Omental fat pad (tissue), 4 donors: Measurements from ENCODE around the gene NXPE3. TPM values are rescaled to one million over a fixed set of nuclear protein-coding genes. Genes with fewer than 3 reads are reported as not detected.
"Not testable (repeated sequence)": the region's sequence is repeated elsewhere in the genome, so short reads cannot be mapped to it uniquely, and the experiment has no call there.

Experiments used
- ATAC-seq: fragments of 150-250 bp; one replicate; pipeline ENCODE4 v1.9.1; 2016; ENCODE audit warnings: mild to moderate bottlenecking, moderate library complexity; ENCODE audit not compliant: low FRiP score
- DNase-seq: peaks from one replicate; pipeline ENCODE4 v3.0.0-alpha.2; 2019; ENCODE audit warnings: low spot score
- CTCF ChIP-seq, 3 donors: fragments of 450-650 bp; IDR thresholded peaks; one replicate each; pipeline ENCODE4 v1.5.1; 2016 to 2017; ENCODE audit warnings: antibody characterized with exemption in 3 of 3, mild to moderate bottlenecking in 3 of 3, moderate library complexity in 2 of 3
- total RNA-seq, 4 donors: library from RNA; depleted of rRNA; stranded (reverse); fragments of >200 nt; gene quantifications; one replicate each; pipeline ENCODE4 v1.1.0, GENCODE V29; 2016

The NXPE3 gene
- 10 to 100 TPM in 3 of 4 donors, 1 to 10 TPM in 1; 6.5 to 22.9 (median 10.7) TPM for total RNA-seq

- peak; percentile 96 for ATAC-seq
- DNase-seq = peak; percentile 82
- no peak for TF ChIP-seq CTCF (IDR thresholded peaks at IDR 0.05)
Measured at GRCh38 chr3:101779047-101779821, at the start of gene NXPE3. Gene NXPE3, plus strand, starts transcription at chr3:101779211. Its CDS starts 6,386 bp downstream, at chr3:101785597.

- DNase-seq (no peak), ATAC-seq (no peak)
- no peak for TF ChIP-seq CTCF (IDR thresholded peaks at IDR 0.05)
Measured at GRCh38 chr3:101729586-101729985, 49.4 kb upstream of the NXPE3 start.

- ATAC-seq = no peak
- DNase-seq = no peak
- no peak for TF ChIP-seq CTCF (IDR thresholded peaks at IDR 0.05)
Measured at GRCh38 chr3:101730839-101731238, 48.2 kb upstream of the NXPE3 start.

GRCh38 chr3:101732240-101732641 lies 46.8 kb upstream of the NXPE3 start:
- DNase-seq = no peak
- TF ChIP-seq CTCF (IDR thresholded peaks at IDR 0.05) = no peak
- no peak for ATAC-seq

- ATAC-seq (no peak), DNase-seq (no peak)
- no peak for TF ChIP-seq CTCF (IDR thresholded peaks at IDR 0.05)
Measured at GRCh38 chr3:101735833-101736232, 43.2 kb upstream of the NXPE3 start.

- ATAC-seq, DNase-seq: not testable (repeated sequence)
Measured at GRCh38 chr3:101741914-101742313, 37.1 kb upstream of the NXPE3 start.

- no peak for ATAC-seq
- no peak for TF ChIP-seq CTCF (IDR thresholded peaks at IDR 0.05)
- no peak for DNase-seq
Measured at GRCh38 chr3:101744811-101745210, 34.2 kb upstream of the NXPE3 start.

GRCh38 chr3:101745934-101746333 lies 33.1 kb upstream of the NXPE3 start:
- DNase-seq, ATAC-seq: not testable (repeated sequence)

GRCh38 chr3:101753386-101754113 lies 25.5 kb upstream of the NXPE3 start:
- not testable (repeated sequence) for DNase-seq, ATAC-seq
